LNCAP (cell line): ENCODE data around the gene OSBPL6.

Experiments used
- TF ChIP-seq, protein P1 (sequence below): fragments of 450-650 bp; IDR thresholded peaks from 2 replicates; pipeline ENCODE4 v1.5.1; 2017; ENCODE audit warnings: mild to moderate bottlenecking

Gene OSBPL6

DNA sequence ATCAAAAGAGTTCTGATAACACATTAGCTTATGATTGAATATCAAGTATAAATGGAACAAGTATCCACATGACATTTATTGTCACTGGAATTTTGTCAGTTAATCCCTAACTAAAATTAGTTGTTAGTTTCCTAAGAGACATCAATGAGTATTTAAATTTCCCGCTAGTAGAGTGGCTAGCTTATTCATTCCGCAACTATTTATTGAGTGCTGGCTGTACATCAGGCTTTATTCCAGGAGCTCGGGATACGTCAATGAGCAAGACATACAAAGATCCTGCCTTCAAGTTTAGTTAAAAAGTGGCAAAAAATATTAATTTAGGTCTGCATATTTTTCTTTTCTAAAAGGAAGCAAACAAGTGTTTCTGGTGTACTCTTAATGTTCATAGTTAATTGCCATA is 197.4 kb downstream of the OSBPL6 start:
- TF ChIP-seq, protein P1, sequence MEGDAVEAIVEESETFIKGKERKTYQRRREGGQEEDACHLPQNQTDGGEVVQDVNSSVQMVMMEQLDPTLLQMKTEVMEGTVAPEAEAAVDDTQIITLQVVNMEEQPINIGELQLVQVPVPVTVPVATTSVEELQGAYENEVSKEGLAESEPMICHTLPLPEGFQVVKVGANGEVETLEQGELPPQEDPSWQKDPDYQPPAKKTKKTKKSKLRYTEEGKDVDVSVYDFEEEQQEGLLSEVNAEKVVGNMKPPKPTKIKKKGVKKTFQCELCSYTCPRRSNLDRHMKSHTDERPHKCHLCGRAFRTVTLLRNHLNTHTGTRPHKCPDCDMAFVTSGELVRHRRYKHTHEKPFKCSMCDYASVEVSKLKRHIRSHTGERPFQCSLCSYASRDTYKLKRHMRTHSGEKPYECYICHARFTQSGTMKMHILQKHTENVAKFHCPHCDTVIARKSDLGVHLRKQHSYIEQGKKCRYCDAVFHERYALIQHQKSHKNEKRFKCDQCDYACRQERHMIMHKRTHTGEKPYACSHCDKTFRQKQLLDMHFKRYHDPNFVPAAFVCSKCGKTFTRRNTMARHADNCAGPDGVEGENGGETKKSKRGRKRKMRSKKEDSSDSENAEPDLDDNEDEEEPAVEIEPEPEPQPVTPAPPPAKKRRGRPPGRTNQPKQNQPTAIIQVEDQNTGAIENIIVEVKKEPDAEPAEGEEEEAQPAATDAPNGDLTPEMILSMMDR: no peak

DNA sequence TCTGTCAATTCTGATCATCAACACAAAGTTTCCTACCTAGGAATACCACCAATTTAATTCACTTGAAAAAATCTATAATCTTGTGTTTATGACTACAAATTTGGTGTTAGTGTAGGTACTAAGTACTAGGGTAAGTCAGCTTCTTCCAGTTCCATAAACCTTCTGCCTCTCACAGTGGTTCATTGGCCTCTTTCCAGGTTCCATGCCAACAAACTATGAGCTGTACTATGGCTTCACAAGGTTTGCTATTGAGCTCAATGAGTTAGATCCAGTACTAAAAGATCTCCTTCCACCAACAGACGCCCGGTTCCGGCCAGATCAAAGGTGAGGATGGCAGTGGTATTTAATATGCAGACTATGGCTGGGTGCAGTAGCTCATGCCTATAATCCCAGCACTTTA is 197.9 kb downstream of the OSBPL6 start:
- TF ChIP-seq, protein P1: no peak

DNA sequence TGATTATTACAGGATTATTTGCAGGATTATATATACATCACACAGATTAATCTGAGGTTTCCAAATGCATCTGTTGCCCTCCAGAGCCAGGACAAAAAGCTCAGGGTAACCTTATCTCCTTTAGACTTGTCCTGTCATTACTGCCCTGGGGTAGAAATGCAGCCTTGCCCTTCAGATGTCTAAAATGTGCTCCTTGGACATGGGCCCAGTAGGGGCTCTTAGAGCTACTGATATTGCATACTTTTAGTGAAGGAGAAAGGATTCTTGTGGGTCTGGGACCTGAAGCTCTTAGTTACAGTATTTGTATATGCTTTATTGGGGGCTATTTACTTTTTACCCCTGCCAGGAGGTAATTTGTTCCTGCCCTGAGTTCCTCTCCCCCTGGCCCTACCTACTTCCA is 200.5 kb downstream of the OSBPL6 start:
- TF ChIP-seq, protein P1: no peak

DNA sequence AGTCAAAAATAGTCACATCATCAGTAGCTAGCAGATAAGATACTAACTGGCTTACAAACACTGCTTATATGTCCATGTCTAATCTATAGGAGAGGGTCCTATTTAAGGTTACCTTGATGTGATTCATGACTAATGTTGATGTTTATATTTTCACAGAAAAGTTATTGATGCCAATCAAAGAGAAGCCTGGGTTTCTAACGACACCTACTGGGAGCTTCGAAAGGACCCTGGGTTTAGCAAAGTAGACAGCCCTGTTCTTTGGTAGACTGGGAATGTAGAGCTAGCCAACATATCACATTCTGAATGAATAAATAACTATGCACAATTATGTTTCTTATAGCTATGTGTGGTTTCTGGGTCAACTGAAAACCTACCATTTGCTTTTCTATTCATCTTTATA is 201.0 kb downstream of the OSBPL6 start:
- TF ChIP-seq, protein P1: no peak

DNA sequence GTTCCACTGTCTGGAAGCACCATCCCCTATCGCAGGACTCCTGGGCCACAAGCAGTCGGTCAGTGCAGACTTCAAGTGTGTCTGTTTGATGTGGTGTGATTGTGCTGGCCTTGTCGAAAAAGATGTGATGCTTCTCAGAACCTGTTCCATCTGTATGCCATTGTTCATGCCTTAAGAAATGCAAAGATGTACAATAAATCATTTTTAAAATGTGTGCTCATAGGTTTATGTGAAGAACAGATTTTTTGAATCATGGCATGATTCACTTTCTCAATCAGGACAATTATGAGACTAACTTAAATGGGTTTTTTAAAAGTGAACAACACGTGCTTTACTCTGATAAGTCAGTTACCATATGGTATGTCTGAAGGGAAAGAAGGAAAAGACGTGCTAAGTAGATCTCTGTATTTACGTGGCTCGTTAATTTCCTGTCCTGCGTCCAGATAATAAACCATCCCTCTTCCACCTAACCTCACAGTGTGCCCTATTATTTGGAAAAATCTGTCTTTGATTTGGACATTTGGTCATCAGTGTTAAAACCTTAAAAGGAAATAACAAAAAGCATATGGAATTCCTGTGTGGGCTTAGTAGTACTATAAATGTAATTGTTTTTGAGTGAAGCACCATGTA is 201.7 kb downstream of the OSBPL6 start:
- TF ChIP-seq, protein P1: no peak

DNA sequence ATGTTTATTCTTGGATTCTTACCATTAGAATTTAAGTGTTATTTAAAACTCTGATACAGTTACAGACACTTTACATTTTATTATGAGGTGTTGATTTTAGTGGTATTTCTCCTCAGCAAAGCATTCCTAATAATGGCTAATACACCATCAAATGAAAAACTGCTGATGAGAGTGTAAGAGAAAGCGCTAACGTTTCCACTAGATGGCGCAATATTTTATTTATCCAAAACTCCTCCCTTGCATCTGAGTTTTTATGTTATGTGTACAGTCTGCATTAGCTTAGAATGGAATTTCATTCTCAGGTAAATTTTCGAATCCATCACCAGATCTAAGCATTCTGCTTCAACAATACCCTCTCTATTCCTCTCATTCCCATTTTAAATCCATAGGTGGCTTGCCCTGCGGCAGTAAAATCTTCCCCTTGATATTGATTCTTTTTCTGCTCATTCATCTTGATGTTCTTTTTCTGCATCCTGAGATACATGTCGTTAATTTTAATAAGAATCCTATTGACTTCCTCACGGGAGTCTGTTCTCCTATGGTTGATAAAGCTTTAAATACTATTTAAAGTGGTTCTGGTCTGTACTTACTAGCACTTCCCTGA is 202.8 kb downstream of the OSBPL6 start:
- TF ChIP-seq, protein P1: peak; percentile 58

DNA sequence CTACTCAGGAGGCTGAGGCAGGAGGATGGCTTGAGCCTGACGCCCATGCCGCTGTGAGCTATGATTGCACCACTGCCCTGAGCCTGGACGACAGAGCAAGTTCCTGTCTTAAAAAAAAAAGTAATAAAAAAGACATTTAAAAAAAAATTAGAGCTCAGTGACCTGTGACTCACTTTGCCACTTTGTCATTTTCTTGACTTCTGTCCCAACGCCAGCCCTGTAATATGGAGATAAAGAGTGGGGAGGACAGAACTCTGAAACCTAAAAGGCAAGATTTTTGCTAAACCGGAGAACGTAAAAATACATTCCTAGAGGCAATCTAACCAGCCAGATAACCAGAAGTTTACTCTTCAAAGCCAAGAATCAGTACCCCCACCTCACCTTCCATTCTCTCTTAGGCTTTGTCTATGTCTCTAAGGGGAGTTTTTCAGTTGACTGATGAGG is 207.7 kb downstream of the OSBPL6 start:
- TF ChIP-seq, protein P1: no peak
